ENCODE data around the gene MZB1.
"Not testable (repeated sequence)": the region's sequence is repeated elsewhere in the genome, so short reads cannot be mapped to it uniquely, and the experiment has no call there.

The MZB1 gene

GRCh38 chr5:139374909-139375308 is 14.8 kb downstream of the MZB1 start:
- DNase-seq (ENCODE audit: low read depth): no peak

GRCh38 chr5:139371482-139372435 is 18.0 kb downstream of the MZB1 start:
- no peak for DNase-seq (ENCODE audit: low read depth)

- DNase-seq (ENCODE audit: low read depth): peak; percentile 75
These were observed 20.5 kb downstream of the MZB1 start for GRCh38 chr5:139369181-139369580.

- no peak for DNase-seq (ENCODE audit: low read depth)
These were observed 21.1 kb downstream of the MZB1 start for GRCh38 chr5:139368613-139369012.

GRCh38 chr5:139364466-139364865 is 25.2 kb downstream of the MZB1 start:
- DNase-seq (ENCODE audit: low read depth): no peak

- no peak for DNase-seq (ENCODE audit: low read depth)
These were observed 25.8 kb downstream of the MZB1 start for GRCh38 chr5:139363937-139364336.

- DNase-seq (ENCODE audit: low read depth): no peak
These were observed 27.8 kb downstream of the MZB1 start for GRCh38 chr5:139361835-139362429.

GRCh38 chr5:139360384-139360783 is 29.3 kb downstream of the MZB1 start:
- no peak for DNase-seq (ENCODE audit: low read depth)

- no peak for DNase-seq (ENCODE audit: low read depth)
These were observed 31.6 kb downstream of the MZB1 start for GRCh38 chr5:139358064-139358463.

- not testable (repeated sequence) for DNase-seq (ENCODE audit: low read depth)
These were observed 33.8 kb downstream of the MZB1 start for GRCh38 chr5:139355900-139356299.

- DNase-seq (ENCODE audit: low read depth): no peak
These were observed 35.5 kb downstream of the MZB1 start for GRCh38 chr5:139354186-139354585.

- not testable (repeated sequence) for DNase-seq (ENCODE audit: low read depth)
These were observed 41.9 kb downstream of the MZB1 start for GRCh38 chr5:139347863-139348262.

- DNase-seq (ENCODE audit: low read depth): not testable (repeated sequence)
These were observed 44.3 kb downstream of the MZB1 start for GRCh38 chr5:139345442-139345841.

- no peak for DNase-seq (ENCODE audit: low read depth)
These were observed 45.5 kb downstream of the MZB1 start for GRCh38 chr5:139344177-139344576.

- DNase-seq (ENCODE audit: low read depth): no peak
These were observed 46.2 kb downstream of the MZB1 start for GRCh38 chr5:139343476-139343875.

GRCh38 chr5:139342423-139342723 is 47.3 kb downstream of the MZB1 start:
- no peak for DNase-seq (ENCODE audit: low read depth)

- peak; percentile 98 for DNase-seq (ENCODE audit: low read depth)
These were observed 47.9 kb downstream of the MZB1 start, which contains the start of gene PAIP2 for GRCh38 chr5:139341689-139342422. Gene PAIP2 (plus strand): TSS chr5:139341854. CDS start chr5:139363785, 21,931 bp downstream.

- no peak for DNase-seq (ENCODE audit: low read depth)
These were observed 48.5 kb downstream of the MZB1 start for GRCh38 chr5:139341187-139341688.

- DNase-seq (ENCODE audit: low read depth): peak; percentile 19
These were observed 49.7 kb downstream of the MZB1 start for GRCh38 chr5:139340051-139340450.
